CD4-positive, alpha-beta T cell treated with Interleukin-10 for 1 hour (primary cell): Measurements from ENCODE around the gene GPR21.
A peak's percentile ranks its signal among the peaks of the same experiment; 100 is the strongest.

Source experiments
- DNase-seq: peaks from one replicate; pipeline ENCODE4 v3.0.0-alpha.2; 2020

The GPR21 gene

GRCh38 chr9:123033352-123033751 is at the start of gene GPR21:
Gene GPR21, plus strand, starts transcription at chr9:123033667. Its CDS starts 900 bp downstream, at chr9:123034567.
- DNase-seq = no peak

GRCh38 chr9:122986010-122986409 is 47.5 kb upstream of the GPR21 start:
- no peak for DNase-seq

DNA sequence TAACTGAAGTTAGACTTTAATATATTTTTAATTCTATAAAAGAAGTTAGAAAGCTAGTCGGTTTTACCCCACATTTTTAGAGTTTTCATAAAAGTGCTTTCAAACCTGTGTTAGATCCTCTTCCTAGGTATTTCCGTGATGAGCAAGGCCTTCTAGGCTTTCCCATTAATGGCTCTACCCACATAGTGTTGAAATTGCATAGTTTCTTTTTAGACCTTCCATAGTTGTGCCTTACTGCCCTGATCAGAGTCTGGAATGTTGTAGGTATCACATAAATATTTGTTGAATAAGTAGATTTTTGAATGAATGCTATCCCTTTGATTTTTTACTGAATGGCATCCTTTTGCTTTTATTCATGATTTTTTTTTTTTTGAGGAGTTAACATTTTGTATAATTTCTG is 45.3 kb upstream of the GPR21 start:
- DNase-seq = no peak

DNA sequence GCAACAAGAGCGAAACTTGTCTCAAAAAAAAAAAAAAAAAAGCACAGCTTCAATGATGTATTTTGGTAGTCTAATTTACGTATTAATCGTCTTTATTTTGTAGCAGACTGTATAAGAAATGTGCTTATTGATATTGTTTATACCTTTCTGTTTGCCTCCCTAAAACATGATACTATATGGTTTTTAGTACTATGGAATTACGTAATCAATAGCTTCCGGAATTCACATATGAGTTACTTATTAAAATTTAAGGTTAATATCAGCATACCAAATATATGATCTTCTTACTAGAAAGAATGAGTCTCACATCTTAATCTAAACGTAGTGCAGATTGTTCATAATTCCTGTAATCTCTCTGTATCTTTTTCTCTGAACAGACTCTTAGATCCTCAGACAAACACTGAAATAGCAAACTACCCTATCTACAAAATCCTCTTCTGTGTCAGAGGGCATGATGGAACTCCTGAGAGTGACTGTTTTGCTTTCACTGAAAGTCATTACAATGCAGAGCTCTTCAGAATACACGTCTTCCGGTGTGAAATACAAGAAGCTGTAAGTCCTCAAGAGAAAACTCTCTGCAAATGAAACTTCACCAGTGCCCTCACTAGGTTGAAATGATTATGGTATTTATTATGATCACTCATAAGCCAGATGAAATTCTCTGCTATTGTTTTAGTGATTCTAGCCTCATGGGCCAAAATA is 44.4 kb upstream of the GPR21 start:
- DNase-seq = no peak

DNA sequence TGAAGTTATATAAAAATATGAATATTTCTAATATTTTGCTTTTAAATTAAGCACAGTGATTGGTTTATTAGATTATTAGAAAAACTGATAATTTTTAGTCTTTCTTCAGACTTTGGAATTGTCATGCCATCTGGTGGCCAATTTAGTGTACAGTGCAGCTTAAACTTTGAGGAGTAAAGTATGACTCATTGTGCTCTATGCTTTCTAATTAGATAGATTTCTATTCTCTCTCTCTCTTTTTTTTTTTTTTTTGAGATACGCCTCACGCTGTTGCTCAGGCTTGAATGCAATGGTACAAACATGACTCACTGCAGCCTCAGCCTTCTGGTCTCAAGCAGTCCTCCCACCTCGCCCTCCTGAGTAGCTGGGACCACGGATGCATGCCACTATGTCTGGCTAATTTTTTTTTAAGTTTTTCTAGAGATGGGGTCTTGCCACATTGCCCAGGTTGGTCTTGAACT is 42.1 kb upstream of the GPR21 start:
- DNase-seq = peak; percentile 53

DNA sequence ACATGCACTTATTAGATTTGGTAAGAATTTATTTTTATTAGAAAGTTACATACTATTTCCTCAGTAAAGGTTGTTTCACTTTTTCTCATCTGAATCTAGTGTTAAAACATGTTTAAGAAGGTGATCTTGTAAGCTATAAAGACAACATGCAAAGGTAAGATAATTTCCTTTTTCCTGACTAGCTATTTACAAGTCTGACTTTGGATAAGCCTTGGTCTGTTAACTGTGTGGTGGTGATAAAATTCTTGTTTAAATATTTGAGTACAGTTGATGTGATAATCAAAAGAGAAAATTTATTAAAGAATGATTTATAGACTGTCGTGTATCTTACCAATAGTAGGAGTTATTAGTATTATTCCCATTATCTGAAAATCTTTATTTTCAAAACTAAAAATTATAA is 36.9 kb upstream of the GPR21 start:
- no peak for DNase-seq

DNA sequence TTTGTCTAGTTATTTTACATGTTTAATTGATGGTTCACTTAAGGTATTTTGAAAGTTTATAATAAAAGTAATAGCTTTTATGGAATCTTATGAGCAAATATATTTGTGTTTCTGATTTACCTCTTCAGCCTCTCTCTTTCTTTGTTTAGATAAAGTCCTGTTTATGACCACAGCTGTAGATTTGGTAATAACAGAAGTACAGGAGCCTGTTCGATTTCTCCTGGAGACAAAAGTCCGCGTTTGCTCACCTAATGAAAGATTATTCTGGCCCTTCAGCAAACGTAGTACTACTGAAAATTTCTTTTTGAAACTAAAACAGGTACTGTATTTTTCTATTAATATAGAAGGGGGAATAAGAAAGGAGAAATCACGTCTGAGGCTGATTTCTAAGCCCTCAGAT is 35.0 kb upstream of the GPR21 start:
- DNase-seq = no peak

GRCh38 chr9:123000371-123001068 is 32.9 kb upstream of the GPR21 start:
- DNase-seq = no peak

GRCh38 chr9:123002754-123003153 is 30.7 kb upstream of the GPR21 start:
- DNase-seq = no peak

DNA sequence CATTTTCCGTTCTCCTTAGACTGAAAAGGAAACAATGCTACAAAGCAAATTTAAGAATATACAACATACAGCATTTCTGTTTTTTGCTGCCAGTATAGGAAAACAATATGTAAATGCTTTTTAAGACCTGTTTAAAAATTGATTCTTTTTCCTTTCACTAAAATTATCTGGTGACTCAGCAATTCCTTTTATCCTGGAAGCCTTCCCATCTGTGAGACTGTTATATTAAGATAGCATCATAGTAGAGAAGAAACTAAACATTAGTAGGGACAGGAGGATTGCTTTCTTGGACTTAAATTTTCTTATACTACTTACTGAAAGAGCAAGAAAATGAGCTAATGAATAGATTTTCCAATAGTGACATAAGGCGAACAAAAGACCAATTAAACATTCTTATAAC is 30.0 kb upstream of the GPR21 start:
- DNase-seq = no peak

DNA sequence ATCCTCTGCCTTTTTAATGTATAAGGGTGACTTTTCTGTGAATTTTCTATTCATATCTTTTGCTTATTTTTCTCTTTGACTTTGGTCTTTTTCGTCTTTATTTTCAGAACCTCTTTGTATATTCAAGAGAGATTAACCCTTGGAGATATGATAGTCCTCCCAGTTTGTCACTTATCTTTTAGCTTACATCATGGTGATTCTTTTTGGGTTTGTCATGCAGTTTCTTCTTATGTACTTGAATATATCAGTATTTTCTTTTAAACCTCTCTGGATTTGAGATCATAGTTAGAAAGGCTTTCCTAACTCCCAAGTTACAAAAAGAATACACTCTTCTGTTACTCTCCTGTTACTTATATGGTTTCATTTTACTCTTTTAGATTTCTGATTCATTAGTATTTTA is 27.5 kb upstream of the GPR21 start:
- DNase-seq = no peak

- no peak for DNase-seq
Measured at GRCh38 chr9:123007269-123007668, 26.2 kb upstream of the GPR21 start.

- no peak for DNase-seq
Measured at GRCh38 chr9:123008909-123009308, 24.6 kb upstream of the GPR21 start.

GRCh38 chr9:123011380-123011779 is 22.1 kb upstream of the GPR21 start:
- DNase-seq = no peak

- no peak for DNase-seq
Measured at GRCh38 chr9:123011878-123012528, 21.5 kb upstream of the GPR21 start.

- DNase-seq = no peak
Measured at GRCh38 chr9:123016631-123017030, 16.8 kb upstream of the GPR21 start.

DNA sequence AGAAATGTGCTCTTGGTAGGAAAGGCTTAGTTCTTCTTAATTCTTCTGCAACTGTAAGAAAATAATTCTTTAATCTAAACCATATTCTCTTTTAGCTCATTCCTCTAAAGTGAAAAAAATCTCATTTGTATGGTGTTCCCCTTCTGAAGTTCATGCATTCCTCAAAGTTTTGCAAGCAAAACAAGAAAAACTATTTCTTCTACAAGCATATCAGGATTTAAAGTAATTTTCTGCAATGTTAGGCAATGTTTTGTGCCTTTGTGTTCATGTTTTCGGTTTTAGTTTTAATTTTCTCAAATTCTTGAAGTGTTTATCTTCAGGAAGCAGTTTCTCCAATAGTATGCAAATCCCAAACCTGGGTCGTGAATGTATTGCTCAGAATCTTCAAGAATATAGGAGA is 12.7 kb upstream of the GPR21 start:
- no peak for DNase-seq

GRCh38 chr9:123026425-123026824 is 7.0 kb upstream of the GPR21 start:
- no peak for DNase-seq

GRCh38 chr9:123027517-123027916 is 6.0 kb upstream of the GPR21 start:
- no peak for DNase-seq

DNA sequence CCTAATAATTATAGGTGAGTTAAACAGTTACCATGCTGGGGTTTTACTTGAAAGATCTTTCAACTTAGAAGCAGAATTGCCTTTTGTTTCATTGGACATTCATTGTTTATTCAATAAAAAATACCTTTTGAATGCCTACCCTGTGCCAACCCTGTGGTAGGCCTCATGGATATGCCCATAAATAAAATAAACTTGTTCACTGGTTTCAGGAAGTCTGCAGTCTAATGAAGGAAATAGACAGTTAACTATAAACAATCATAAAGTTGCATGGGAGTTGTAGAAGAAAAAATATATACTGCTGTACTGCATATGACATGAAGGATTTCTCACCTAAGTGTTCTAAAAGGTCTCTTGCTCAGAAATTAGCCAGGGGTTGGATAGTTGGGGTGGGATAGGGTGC is 5.3 kb upstream of the GPR21 start:
- no peak for DNase-seq

DNA sequence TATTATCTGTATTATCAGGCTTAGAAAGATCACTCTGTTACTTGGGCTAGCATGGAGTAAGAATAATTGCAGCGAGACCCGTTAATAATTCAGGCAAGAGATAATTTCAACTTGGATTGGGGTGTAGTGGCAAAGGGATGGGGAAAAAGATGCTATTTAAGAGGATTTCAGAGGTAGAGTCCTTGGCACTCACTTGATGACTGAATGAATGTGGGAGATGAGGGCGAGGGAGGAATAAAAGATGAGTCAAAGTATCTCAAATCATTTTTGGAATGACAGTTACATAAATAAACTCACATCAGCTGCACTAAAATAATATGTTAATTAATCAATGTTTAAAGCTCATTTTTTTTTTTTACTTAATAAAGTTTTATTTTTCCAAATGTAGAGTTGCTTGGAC is 4.5 kb upstream of the GPR21 start:
- DNase-seq = no peak

GRCh38 chr9:123031963-123032362 is 1.5 kb upstream of the GPR21 start:
- DNase-seq = no peak

- DNase-seq = no peak
Measured at GRCh38 chr9:123033864-123034601, 566 bp downstream of the GPR21 start.
